HCT116 (cell line): ENCODE results near the gene FAM24B. TPM values are rescaled to one million over a fixed set of nuclear protein-coding genes. Genes with fewer than 3 reads are reported as not detected.
"Not testable (repeated sequence)": the region's sequence is repeated elsewhere in the genome, so short reads cannot be mapped to it uniquely, and the experiment has no call there.

ENCODE experiments used
- ATAC-seq: fragments of 200-7000 bp; cut with Tn5 transposase; 2 replicates; pipeline ENCODE4 v1.9.1; 2020; ENCODE audit warnings: mild to moderate bottlenecking, moderate library complexity
- BruUV-seq: library from RNA; stranded (reverse); fragments of 400-500 nt; replicated peaks from 2 replicates; lab custom pipeline; 2021; lab: Mats Ljungman, UMichigan
- CTCF ChIA-PET: fragments of 300-600 bp; sonication (Branson Sonifier 250); formaldehyde crosslinking; loops from one replicate; lab custom pipeline; 2021; ENCODE audit warnings: antibody characterized with exemption; lab: Charles Lee
- POLR2A ChIA-PET: fragments of 300-600, 350-600 bp; sonication (Branson Sonifier 250); formaldehyde crosslinking; loops from one replicate; lab custom pipeline; 2021; ENCODE audit warnings: antibody characterized with exemption; lab: Charles Lee
- RAD21 ChIA-PET, 2 experiments: fragments of 300-600 bp; sonication (Branson Sonifier 250); formaldehyde crosslinking; loops; one replicate each; lab custom pipeline; 2023; ENCODE audit warnings: low total read pairs in 2 of 2; ENCODE audit not compliant: uncharacterized antibody in 2 of 2, unreplicated experiment in 2 of 2, low non-redundant PET in 1 of 2; lab: Charles Lee
- DNase-seq: peaks from one replicate; pipeline ENCODE4 v3.0.0-alpha.2; 2010; ENCODE audit warnings: low read depth, low spot score
- H2AFZ ChIP-seq: fragments of 200-600 bp; shearing (Covaris generic), sonication (generic); 2 replicates; pipeline ENCODE4 v1.6.1; 2017; ENCODE audit warnings: low read depth, mixed run types, mixed read lengths, antibody characterized with exemption, low read length; ENCODE audit not compliant: poor library complexity, severe bottlenecking
- H3K27ac ChIP-seq: 2 replicates; pipeline ENCODE4 v1.5.1; 2012; ENCODE audit warnings: low read depth, low read length
- H3K27me3 ChIP-seq: fragments of 200-600 bp; sonication (generic); 2 replicates; pipeline ENCODE4 v1.6.1; 2016; ENCODE audit warnings: mixed run types, low read length, mixed read lengths; ENCODE audit not compliant: insufficient read depth
- H3K36me3 ChIP-seq, 2 experiments: fragments of 200-500 bp in 1 of 2; fragments of 200-600 bp in 1 of 2; sonication (Bioruptor generic) in 1 of 2; sonication (generic) in 1 of 2; 2 replicates each; pipeline versions ENCODE4 v1.5.1 to v1.6.1; 2014 to 2016; ENCODE audit warnings: low read length in 2 of 2, inconsistent platforms in 1 of 2, mixed read lengths in 1 of 2, mixed run types in 1 of 2; ENCODE audit not compliant: insufficient read depth in 2 of 2, control insufficient read depth in 1 of 2
- H3K4me1 ChIP-seq, 2 experiments: fragments of 200-600 bp in 1 of 2; sonication (generic) in 1 of 2; 2 replicates each; pipeline versions ENCODE4 v1.5.1 to v1.6.1; 2012 to 2017; ENCODE audit warnings: low read length in 2 of 2, inconsistent platforms in 1 of 2, mild to moderate bottlenecking in 1 of 2, mixed read lengths in 1 of 2, mixed run types in 1 of 2, moderate library complexity in 1 of 2; ENCODE audit not compliant: insufficient read depth in 2 of 2, control insufficient read depth in 1 of 2
- H3K4me2 ChIP-seq: fragments of 200-600 bp; sonication (generic); 2 replicates; pipeline ENCODE4 v1.6.1; 2017; ENCODE audit warnings: mixed run types, low read length, mixed read lengths
- H3K4me3 ChIP-seq, 2 experiments: fragments of 200-600 bp in 1 of 2; sonication (generic) in 1 of 2; replicated peaks in 1 of 2; 2 replicates each; pipeline ENCODE4 v1.5.1; 2011 to 2016; ENCODE audit warnings: low read length in 2 of 2, control low read depth in 1 of 2, low read depth in 1 of 2, mild to moderate bottlenecking in 1 of 2, mixed read lengths in 1 of 2, mixed run types in 1 of 2
- H3K79me2 ChIP-seq: fragments of 200-600 bp; sonication (generic); 2 replicates; pipeline ENCODE4 v1.6.1; 2017; ENCODE audit warnings: mild to moderate bottlenecking, mixed run types, low read length, moderate library complexity, mixed read lengths; ENCODE audit not compliant: insufficient read depth
- H3K9ac ChIP-seq: fragments of 200-600 bp; sonication (generic); 2 replicates; pipeline ENCODE4 v1.6.1; 2016; ENCODE audit warnings: low read length, mixed read lengths
- H3K9me2 ChIP-seq: fragments of 200-600 bp; sonication (generic), shearing (Covaris generic); 2 replicates; pipeline ENCODE4 v1.6.1; 2017; ENCODE audit warnings: mixed run types, mild to moderate bottlenecking, moderate library complexity; ENCODE audit not compliant: insufficient read depth
- H3K9me3 ChIP-seq, 2 experiments: fragments of 200-500 bp in 1 of 2; fragments of 200-600 bp in 1 of 2; sonication (Bioruptor generic) in 1 of 2; sonication (generic) in 1 of 2; 2 replicates each; pipeline ENCODE4 v1.6.1; 2014 to 2017; ENCODE audit warnings: low read length in 2 of 2, mixed read lengths in 2 of 2, inconsistent platforms in 1 of 2, low read depth in 1 of 2, mild to moderate bottlenecking in 1 of 2, mixed run types in 1 of 2, moderate library complexity in 1 of 2; ENCODE audit not compliant: control insufficient read depth in 1 of 2, insufficient read depth in 1 of 2
- H4K20me1 ChIP-seq: fragments of 200-600 bp; sonication (generic), shearing (Covaris generic); 2 replicates; pipeline ENCODE4 v1.6.1; 2017; ENCODE audit warnings: mixed run types, mild to moderate bottlenecking, moderate library complexity; ENCODE audit not compliant: insufficient read depth
- CEBPB ChIP-seq: IDR thresholded peaks from 2 replicates; pipeline ENCODE4 v1.6.1; 2012; ENCODE audit warnings: low read depth
- EGR1 ChIP-seq: IDR thresholded peaks from 2 replicates; pipeline ENCODE4 v1.6.1; 2012; ENCODE audit warnings: low read depth
- ELF1 ChIP-seq: IDR thresholded peaks from 2 replicates; pipeline ENCODE4 v1.6.1; 2012; ENCODE audit warnings: low read depth, borderline replicate concordance
- EZH2 ChIP-seq: fragments of 200-600 bp; sonication (generic); IDR thresholded peaks from 2 replicates; pipeline ENCODE4 v1.6.1; 2017; ENCODE audit warnings: antibody characterized with exemption, mixed run types
- EZH2phosphoT487 ChIP-seq: fragments of 200-600 bp; IDR thresholded peaks from 2 replicates; pipeline ENCODE4 v1.6.1; 2018; ENCODE audit warnings: antibody characterized with exemption, borderline replicate concordance
- FOSL1 ChIP-seq: IDR thresholded peaks from 2 replicates; pipeline ENCODE4 v1.6.1; 2012; ENCODE audit warnings: low read depth
- JUND ChIP-seq: IDR thresholded peaks from 2 replicates; pipeline ENCODE4 v1.6.1; 2012
- MAX ChIP-seq: IDR thresholded peaks from 2 replicates; pipeline ENCODE4 v1.6.1; 2012
- POLR2AphosphoS5 ChIP-seq: IDR thresholded peaks from 2 replicates; pipeline ENCODE4 v1.6.1; 2011; ENCODE audit warnings: mild to moderate bottlenecking, low read depth, low read length, moderate library complexity
- RAD21 ChIP-seq: IDR thresholded peaks from 2 replicates; pipeline ENCODE4 v1.6.1; 2012; ENCODE audit warnings: low read depth, mild to moderate bottlenecking
- SIN3A ChIP-seq: IDR thresholded peaks from 2 replicates; pipeline ENCODE4 v1.6.1; 2012; ENCODE audit warnings: low read depth
- SP1 ChIP-seq: IDR thresholded peaks from 2 replicates; pipeline ENCODE4 v1.6.1; 2012; ENCODE audit warnings: low read depth
- SRF ChIP-seq: IDR thresholded peaks from 2 replicates; pipeline ENCODE4 v1.6.1; 2012; ENCODE audit warnings: low read depth
- TCF7L2 ChIP-seq: IDR thresholded peaks from 2 replicates; pipeline ENCODE4 v1.7.0; 2011; ENCODE audit warnings: borderline replicate concordance, inconsistent platforms; ENCODE audit not compliant: insufficient read depth, insufficient read length; ENCODE audit errors: extremely low read depth
- ZBTB33 ChIP-seq: IDR thresholded peaks from 2 replicates; pipeline ENCODE4 v1.6.1; 2011; ENCODE audit warnings: mild to moderate bottlenecking, low read length, moderate library complexity; ENCODE audit not compliant: insufficient replicate concordance; ENCODE audit errors: extremely low read depth
- intact Hi-C: fragments of 100-400 bp; cut with micrococcal nuclease; formaldehyde crosslinking; loops from 2 replicates; pipeline ENCODE4 v1.10.0; 2022
- total RNA-seq: library from RNA; stranded (reverse); gene quantifications from one replicate; pipeline ENCODE4 v1.2.1, GENCODE V29; 2021; ENCODE audit not compliant: unreplicated experiment

Gene FAM24B
- total RNA-seq, 1 experiment from 2014 or later: 6.8 TPM

- Histone ChIP-seq H3K4me3 (no peak overlapping the region), H3K27ac (no peak overlapping the region), H3K4me1 (peaks cover 0 to 6% of the 10 kb centered on the region in 2 experiments; a peak in 1 of 4 replicates), H3K27me3 (peaks cover 14% of the 10 kb centered on the region; the same call in 1 of the 2 replicates), H3K36me3 (no peaks in the 10 kb centered on the region), H3K9me2 (no peaks in the 10 kb centered on the region), H3K9me3 (no peaks in the 10 kb centered on the region), H3K79me2 (peaks cover 65% of the 10 kb centered on the region), H3K9ac (no peak overlapping the region), H4K20me1 (no peaks in the 10 kb centered on the region), H2AFZ (no peak overlapping the region), H3K4me2 (no peak overlapping the region)
- no TSS peak for BruUV-seq
- no peak for TF ChIP-seq TCF7L2
- no peak for TF ChIP-seq SIN3A
- no peak for TF ChIP-seq MAX
- TF ChIP-seq ELF1: no peak
- TF ChIP-seq POLR2AphosphoS5: no peak
- TF ChIP-seq SRF: no peak
- TF ChIP-seq ZBTB33: no peak
- no peak for TF ChIP-seq CEBPB
- no peak for TF ChIP-seq EZH2phosphoT487
- no peak for TF ChIP-seq EZH2
- TF ChIP-seq RAD21: no peak
- no peak for TF ChIP-seq EGR1
- TF ChIP-seq JUND: no peak
- no peak for TF ChIP-seq FOSL1
- no peak for TF ChIP-seq SP1
- RAD21 ChIA-PET: no interaction called here
- intact Hi-C loops: no loop called here
- CTCF ChIA-PET: no interaction called here
- POLR2A ChIA-PET: no interaction called here
- DNase-seq: no peak
- no peak for ATAC-seq
Measured at GRCh38 chr10:122875843-122876466, 3.4 kb downstream of the FAM24B start.

- ATAC-seq, H3K9me3 ChIP-seq, intact Hi-C loops, H3K9ac ChIP-seq, H4K20me1 ChIP-seq, H2AFZ ChIP-seq, H3K4me1 ChIP-seq, H3K27ac ChIP-seq, CTCF ChIA-PET, H3K4me2 ChIP-seq, POLR2A ChIA-PET, BruUV-seq, H3K36me3 ChIP-seq, DNase-seq, H3K4me3 ChIP-seq, RAD21 ChIA-PET, H3K9me2 ChIP-seq: not testable (repeated sequence)
- peaks cover 45% of the 10 kb centered on the region for H3K79me2 ChIP-seq
- peaks cover 14% of the 10 kb centered on the region; the same call in 1 of the 2 replicates for H3K27me3 ChIP-seq
Measured at GRCh38 chr10:122871947-122872346, 7.4 kb downstream of the FAM24B start.

- H3K4me1 ChIP-seq, H2AFZ ChIP-seq, CTCF ChIA-PET, H3K4me2 ChIP-seq, intact Hi-C loops, H3K27ac ChIP-seq, RAD21 ChIA-PET, H3K27me3 ChIP-seq, H3K9me2 ChIP-seq, DNase-seq, H3K9ac ChIP-seq, H3K4me3 ChIP-seq, BruUV-seq, H3K36me3 ChIP-seq, POLR2A ChIA-PET, ATAC-seq, H3K9me3 ChIP-seq, H4K20me1 ChIP-seq: not testable (repeated sequence)
- peaks cover 44% of the 10 kb centered on the region for H3K79me2 ChIP-seq
Measured at GRCh38 chr10:122868768-122869167, 10.6 kb downstream of the FAM24B start.
